Stimulated activated CD8-positive, alpha-beta memory T cell treated with anti-CD3 and anti-CD28 coated beads, Interleukin-15, amount 100 ng/mL, for 4 hours (primary cell): Measurements from ENCODE around the gene RHBDD1.
A peak's percentile ranks its signal among the peaks of the same experiment; 100 is the strongest.
"Not testable (repeated sequence)": the region's sequence is repeated elsewhere in the genome, so short reads cannot be mapped to it uniquely, and the experiment has no call there.

Source experiments
- DNase-seq, 2 donors: peaks; one replicate each; pipeline ENCODE4 v3.0.0-alpha.2; 2020; ENCODE audit warnings: low read depth in 2 of 2

Gene RHBDD1

GRCh38 chr2:226799211-226799975 is 36.5 kb upstream of the RHBDD1 start, which contains the start of gene IRS1:
Gene IRS1, minus strand, starts transcription at chr2:226799820. Its CDS starts 1,082 bp downstream, at chr2:226798738.
- peak in 1 of 2 donors; percentile 32 for DNase-seq

- DNase-seq, result no peak
Observed at GRCh38 chr2:226799976-226800940, 35.6 kb upstream of the RHBDD1 start.

DNA sequence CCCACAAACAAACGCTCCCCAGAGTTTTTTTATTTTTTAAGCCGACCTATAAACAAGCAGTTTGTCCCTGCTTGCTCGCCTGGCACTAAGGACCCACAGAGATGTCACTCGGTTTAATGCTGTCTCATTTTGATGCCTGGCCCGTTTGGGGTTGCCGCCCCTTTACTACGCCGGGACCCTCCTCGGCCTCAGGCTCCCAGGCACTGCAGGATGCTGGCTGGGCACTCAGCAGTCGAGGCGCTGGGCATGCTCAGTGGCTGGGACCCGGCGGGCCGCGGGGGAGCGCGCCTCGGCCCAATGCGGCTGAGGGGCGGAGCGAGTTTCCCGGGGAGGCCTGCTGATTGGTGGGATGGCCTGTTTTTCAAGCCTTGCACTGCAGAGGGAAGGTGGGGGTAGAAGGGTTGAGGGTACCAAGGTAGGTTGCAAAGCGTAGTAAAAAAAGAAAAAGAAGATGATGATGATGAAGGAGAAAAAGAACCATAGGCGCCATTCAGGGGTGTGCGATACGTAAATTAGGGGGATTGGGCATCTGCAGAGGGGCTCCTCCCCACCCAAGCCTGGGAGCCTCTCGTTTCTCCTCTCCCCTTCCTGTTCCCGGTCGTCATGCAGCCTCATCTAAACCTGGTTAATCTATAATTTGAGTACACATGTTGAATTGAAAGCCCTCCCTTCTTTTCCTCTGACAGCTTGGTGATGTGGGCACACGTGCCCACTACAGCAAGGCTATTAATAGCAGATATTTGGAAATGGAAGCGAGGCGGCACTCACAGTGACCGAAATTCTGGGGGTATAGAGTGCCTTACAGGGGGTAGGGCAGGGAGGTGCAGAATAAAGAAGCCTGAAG is 34.7 kb upstream of the RHBDD1 start:
- peak; percentile 57 to 65 for DNase-seq

DNA sequence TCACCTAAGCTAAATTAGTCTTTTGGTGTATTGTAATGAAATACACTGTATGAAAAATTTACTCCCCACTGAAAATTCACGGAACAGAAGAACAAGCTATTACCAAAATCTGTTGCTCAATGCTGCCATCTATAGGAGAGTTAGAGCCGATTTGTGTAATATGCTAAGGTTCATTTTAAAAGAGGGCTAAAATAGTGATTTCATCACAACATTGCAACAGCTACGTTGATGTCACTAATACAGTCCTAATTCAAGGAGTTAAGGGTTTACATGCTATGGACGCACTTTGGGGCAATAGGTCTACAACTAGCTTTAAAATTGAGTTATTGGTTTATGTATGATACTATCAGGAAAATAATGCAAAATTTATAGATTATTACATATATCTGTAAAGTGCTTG is 33.3 kb upstream of the RHBDD1 start:
- no peak for DNase-seq

DNA sequence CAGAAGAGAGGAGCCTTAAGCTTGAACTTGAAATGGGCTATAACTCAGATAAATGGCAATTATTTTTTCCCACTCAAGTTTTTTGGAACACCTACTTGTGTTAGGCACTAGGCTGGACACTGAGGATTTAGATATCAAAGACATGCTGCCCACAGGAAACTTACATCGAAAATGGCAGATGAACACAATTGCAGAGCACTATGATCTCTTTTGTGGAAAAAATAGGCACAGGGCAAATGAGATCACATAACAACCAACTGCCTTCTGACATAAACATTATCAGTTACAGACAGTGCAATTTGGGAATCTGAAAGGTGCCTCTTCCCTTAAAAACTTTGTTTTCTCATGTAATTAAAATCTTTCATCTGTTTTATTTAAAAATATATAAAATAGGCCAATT is 32.4 kb upstream of the RHBDD1 start:
- no peak for DNase-seq

- DNase-seq, result no peak
Observed at GRCh38 chr2:226813148-226813701, 22.6 kb upstream of the RHBDD1 start.

DNA sequence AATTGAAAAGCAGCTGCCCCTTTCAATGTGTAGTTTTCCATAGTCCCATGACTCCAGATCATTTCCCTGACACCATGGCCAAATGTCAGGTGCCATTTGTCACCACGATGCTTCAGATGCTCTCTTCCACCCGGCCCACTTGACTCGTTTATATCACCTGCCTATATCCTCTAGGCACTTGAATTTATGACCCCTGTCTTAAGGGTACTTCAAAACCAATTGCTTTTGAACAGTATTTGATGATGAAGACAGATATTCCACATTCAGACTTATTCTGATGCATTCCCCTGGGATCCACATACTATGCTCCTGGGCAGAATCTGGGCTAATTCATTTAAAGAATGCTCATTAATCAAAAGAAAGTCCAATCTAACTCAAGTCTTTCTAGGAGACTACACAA is 16.9 kb upstream of the RHBDD1 start:
- DNase-seq, result no peak

- no peak for DNase-seq
Observed at GRCh38 chr2:226825056-226825455, 10.8 kb upstream of the RHBDD1 start.

DNA sequence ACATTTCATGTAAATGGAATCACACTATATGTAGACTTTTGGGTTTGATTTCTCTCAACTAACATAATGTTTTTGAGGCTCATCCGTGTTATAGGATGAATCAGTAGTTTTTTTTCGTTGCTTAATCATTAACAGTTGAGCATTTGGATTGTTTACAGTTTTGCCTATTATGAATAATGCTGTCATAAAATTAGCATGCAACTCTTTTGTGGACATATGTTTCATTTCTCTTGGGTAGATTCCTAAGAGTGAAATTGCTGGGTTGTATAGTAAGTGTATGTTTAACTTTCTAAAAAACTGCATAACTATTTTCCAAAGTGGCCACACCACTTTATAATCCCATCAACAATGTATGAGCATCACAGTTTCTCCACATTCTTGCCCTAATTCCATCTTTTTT is 7.7 kb upstream of the RHBDD1 start:
- no peak for DNase-seq

GRCh38 chr2:226829721-226830631 is 5.9 kb upstream of the RHBDD1 start:
- no peak for DNase-seq

GRCh38 chr2:226831266-226831665 is 4.6 kb upstream of the RHBDD1 start:
- DNase-seq, result no peak

GRCh38 chr2:226832061-226832460 is 3.8 kb upstream of the RHBDD1 start:
- DNase-seq, result no peak

GRCh38 chr2:226834880-226835279 is 974 bp upstream of the RHBDD1 start:
- DNase-seq, result not testable (repeated sequence)

DNA sequence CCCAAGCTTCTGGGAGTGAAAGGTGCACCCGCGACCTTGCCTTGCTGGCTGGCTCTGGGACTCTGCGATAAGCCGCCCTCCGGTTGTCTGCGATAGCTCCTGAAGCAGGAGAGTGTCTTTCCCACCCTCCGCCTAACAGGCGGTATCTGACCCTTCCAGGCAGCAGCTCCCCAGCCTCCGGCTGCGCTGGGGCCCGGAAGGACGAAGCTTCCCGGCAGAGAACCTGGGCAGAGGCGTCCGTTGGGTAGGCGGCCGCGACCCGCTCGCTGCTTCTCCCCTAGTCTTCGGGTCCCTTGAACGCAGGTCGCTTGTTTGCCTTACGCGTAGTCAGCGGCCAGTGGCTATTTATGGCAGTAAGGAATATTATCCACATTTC is 446 bp upstream of the RHBDD1 start:
- DNase-seq, result peak in 1 of 2 donors; percentile 4

- no peak for DNase-seq
Observed at GRCh38 chr2:226836548-226836885, 663 bp downstream of the RHBDD1 start.

DNA sequence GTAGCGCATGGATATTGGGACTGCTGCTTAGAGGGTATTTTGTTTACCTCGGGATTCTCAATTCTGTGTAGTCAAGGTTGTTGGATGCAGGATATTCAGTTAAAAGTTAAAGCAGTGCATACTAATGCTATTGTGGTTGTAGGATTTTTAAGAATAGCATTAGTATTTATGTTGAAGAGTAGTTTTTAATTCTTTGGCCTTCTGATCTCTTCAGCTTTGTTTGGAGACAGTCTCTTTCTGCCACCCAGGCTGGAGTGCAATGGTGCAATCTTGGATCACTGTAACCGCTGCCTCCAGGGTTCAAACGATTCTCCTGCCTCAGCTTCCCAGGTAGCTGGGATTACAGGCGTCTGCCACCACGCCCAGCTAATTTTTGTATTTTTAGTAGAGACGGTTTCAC is 1.5 kb downstream of the RHBDD1 start:
- DNase-seq, result no peak

DNA sequence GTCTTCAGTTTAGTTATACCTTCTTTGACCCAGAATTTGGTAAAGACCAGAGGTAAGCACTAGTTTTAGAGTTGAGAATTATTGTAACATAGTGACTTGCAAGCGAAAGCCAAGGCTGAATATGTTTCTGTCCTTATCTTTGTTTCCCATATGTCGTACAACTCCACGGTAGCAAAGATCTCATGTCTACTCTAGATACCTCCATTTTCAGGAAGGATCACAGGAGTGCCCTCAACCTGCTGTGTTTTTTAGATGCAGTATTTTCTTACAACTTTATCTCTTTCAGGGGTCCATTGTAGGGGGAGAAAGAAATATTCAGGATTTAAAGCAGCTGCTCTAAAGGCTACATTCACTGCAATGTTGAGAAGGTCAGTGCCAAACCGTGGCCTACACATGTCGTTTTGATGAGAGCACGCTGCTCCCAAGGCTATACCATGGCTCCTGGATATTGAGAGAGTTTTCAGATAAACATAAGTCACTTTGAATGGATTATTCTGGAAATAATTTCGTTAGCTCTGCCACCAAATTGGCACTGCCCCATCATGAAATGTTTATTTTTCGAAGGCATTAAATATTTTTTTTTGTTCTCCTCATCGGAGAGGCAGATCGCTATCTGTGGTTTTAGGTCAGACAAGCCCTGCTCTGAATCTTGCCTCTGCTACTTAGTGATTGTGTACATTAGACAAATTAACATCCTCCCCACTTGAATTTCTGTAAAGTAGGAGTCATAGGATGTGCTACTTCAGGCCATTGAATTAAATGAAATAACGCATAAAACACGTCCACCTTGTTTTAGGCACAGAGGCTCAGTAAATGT is 2.1 kb downstream of the RHBDD1 start:
- no peak for DNase-seq

DNA sequence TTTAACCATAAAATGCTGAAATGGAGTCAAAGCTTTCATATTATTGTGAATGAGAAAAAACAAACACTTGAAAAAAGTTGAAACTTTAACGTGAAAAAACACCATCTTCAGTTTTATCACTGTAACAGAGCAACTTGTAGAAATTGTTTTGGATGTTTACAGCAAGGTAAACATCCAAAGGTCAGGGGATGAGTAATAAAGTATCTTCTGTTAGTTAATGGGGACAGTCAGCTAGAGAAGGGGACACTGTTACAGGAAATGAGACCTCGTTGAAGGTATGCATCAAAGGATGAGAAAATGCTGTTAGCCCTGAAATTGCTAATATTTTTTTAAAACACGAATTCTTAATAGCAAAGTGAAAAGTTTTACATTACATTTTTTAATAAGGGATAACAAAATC is 2.9 kb downstream of the RHBDD1 start:
- DNase-seq, result no peak

- DNase-seq, result no peak
Observed at GRCh38 chr2:226839161-226839560, 3.3 kb downstream of the RHBDD1 start.

DNA sequence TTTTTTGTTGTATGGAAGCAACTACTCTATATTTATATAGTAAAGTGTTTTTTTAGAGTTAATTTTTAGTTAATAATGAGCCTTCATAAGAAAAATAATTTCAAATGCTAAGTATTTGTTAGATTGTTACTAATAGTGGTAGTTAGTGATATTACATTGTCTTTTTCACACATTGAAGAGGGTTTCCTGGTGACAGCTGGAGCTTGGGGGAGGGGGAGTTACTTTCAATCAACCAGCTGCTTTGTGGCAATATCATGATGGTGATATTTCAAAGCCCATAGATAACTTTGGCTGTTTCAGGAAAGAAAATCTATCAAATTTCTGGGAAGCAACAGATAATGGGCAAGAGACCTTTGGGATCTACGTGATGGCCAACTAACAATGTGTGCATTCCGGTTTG is 4.1 kb downstream of the RHBDD1 start:
- no peak for DNase-seq
